ENCODE results near the gene PAQR6.

DNA sequence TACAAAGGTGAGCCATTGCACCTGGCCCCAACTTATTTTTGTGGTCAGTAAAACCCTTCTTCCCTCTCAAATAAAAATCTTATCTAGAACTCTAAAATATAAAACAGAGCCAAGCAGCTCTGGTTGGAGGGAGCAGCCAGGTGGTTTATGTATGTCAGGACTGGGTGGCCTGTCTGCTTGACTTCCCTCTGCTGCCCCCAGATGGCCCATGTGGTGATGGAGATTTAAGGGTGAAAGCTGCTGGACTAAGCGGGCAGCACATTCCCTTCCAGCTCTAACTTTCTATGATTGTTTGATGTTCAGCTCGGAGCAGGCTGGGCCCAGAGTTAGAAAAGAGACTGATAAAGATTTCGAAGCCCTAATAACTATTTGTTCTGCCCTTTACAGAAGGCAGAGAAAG, 11.9 kb upstream of the PAQR6 start:
- TF ChIP-seq EP300 (IDR thresholded peaks at IDR 0.05) (no peak), POLR2AphosphoS5 (IDR thresholded peaks at IDR 0.05) (no peak)
- TF ChIP-seq, protein P1, sequence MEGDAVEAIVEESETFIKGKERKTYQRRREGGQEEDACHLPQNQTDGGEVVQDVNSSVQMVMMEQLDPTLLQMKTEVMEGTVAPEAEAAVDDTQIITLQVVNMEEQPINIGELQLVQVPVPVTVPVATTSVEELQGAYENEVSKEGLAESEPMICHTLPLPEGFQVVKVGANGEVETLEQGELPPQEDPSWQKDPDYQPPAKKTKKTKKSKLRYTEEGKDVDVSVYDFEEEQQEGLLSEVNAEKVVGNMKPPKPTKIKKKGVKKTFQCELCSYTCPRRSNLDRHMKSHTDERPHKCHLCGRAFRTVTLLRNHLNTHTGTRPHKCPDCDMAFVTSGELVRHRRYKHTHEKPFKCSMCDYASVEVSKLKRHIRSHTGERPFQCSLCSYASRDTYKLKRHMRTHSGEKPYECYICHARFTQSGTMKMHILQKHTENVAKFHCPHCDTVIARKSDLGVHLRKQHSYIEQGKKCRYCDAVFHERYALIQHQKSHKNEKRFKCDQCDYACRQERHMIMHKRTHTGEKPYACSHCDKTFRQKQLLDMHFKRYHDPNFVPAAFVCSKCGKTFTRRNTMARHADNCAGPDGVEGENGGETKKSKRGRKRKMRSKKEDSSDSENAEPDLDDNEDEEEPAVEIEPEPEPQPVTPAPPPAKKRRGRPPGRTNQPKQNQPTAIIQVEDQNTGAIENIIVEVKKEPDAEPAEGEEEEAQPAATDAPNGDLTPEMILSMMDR (IDR thresholded peaks at IDR 0.05), result no peak

Measured in stomach (tissue), 4 donors.